GM12878 (cell line): ENCODE data around the gene DHX16. TPM values are rescaled to one million over a fixed set of nuclear protein-coding genes. Genes with fewer than 3 reads are reported as not detected.
"Not testable (repeated sequence)": the region's sequence is repeated elsewhere in the genome, so short reads cannot be mapped to it uniquely, and the experiment has no call there.

ENCODE experiments used
- ATAC-seq: fragments of 200-7000 bp; cut with Tn5 transposase; 3 replicates; pipeline ENCODE4 v1.9.1; 2020; ENCODE audit warnings: mild to moderate bottlenecking, moderate library complexity
- BruUV-seq: library from RNA; stranded (reverse); fragments of 400-500 nt; replicated peaks from 2 replicates; lab custom pipeline; 2021; lab: Mats Ljungman, UMichigan
- CTCF ChIA-PET: fragments of 300-600 bp; sonication (Branson Sonifier 250); formaldehyde crosslinking; extraction: SDS; loops from one replicate; lab custom pipeline; 2021; ENCODE audit warnings: inconsistent platforms; lab: Yijun Ruan, JAX
- POLR2A ChIA-PET: fragments of 350-600 bp; formaldehyde crosslinking; extraction: SDS; loops from one replicate; lab custom pipeline; 2021; ENCODE audit warnings: inconsistent platforms; lab: Charles Lee
- RAD21 ChIA-PET: fragments of 300-600 bp; sonication (Branson Sonifier 250); formaldehyde crosslinking; loops from one replicate; lab custom pipeline; 2023; ENCODE audit warnings: antibody characterized with exemption; ENCODE audit not compliant: unreplicated experiment; lab: Charles Lee
- SMC1A ChIA-PET: fragments of 300-600 bp; sonication (Branson Sonifier 250); formaldehyde crosslinking; loops from one replicate; lab custom pipeline; 2023; ENCODE audit not compliant: unreplicated experiment, uncharacterized antibody; lab: Charles Lee
- DNase-seq: peaks from one replicate; pipeline ENCODE4 v3.0.0-alpha.2; 2011; ENCODE audit warnings: low read depth, low spot score
- FAIRE-seq: peaks from 3 replicates; lab custom pipeline; 2011; peaks lifted over from hg19 to GRCh38; lab: Jason Lieb, UNC
- H2AFZ ChIP-seq: 2 replicates; pipeline ENCODE4 v1.6.0; 2011; ENCODE audit warnings: low read depth, low read length, control low read depth; ENCODE audit not compliant: control insufficient read depth
- H3K27ac ChIP-seq: 2 replicates; pipeline ENCODE4 v1.5.1; 2011; ENCODE audit warnings: control low read depth; ENCODE audit not compliant: control insufficient read depth, insufficient read depth
- H3K27me3 ChIP-seq, 2 experiments: replicated peaks in 1 of 2; 2 replicates each; pipeline versions ENCODE4 v1.6.0 to v1.6.1; 2011; ENCODE audit warnings: low read length in 1 of 2; ENCODE audit not compliant: control insufficient read depth in 2 of 2, insufficient read depth in 2 of 2
- H3K36me3 ChIP-seq, 2 experiments: 2 replicates each; pipeline ENCODE4 v1.5.1; 2011; ENCODE audit warnings: low read length in 1 of 2; ENCODE audit not compliant: control insufficient read depth in 2 of 2, insufficient read depth in 2 of 2
- H3K4me1 ChIP-seq: 2 replicates; pipeline ENCODE4 v1.6.1; 2011; ENCODE audit warnings: mild to moderate bottlenecking, low read length, moderate library complexity, mixed read lengths; ENCODE audit not compliant: control insufficient read depth, insufficient read depth
- H3K4me2 ChIP-seq: 2 replicates; pipeline ENCODE4 v1.6.0; 2011; ENCODE audit warnings: control low read depth; ENCODE audit not compliant: control insufficient read depth, insufficient read depth
- H3K4me3 ChIP-seq: fragments of 200-600 bp; sonication (generic); 2 replicates; pipeline ENCODE4 v1.5.1; 2016
- H3K79me2 ChIP-seq: 2 replicates; pipeline ENCODE4 v1.6.0; 2011; ENCODE audit warnings: low read length; ENCODE audit not compliant: control insufficient read depth, insufficient read depth
- H3K9ac ChIP-seq: 2 replicates; pipeline ENCODE4 v1.8.0; 2011; ENCODE audit warnings: low read length, control low read depth, mixed read lengths; ENCODE audit not compliant: control insufficient read depth, insufficient read depth
- H3K9me3 ChIP-seq: replicated peaks from 3 replicates; pipeline ENCODE4 v1.5.1; 2011; ENCODE audit warnings: mild to moderate bottlenecking, low read length; ENCODE audit not compliant: control insufficient read depth, insufficient read depth
- H4K20me1 ChIP-seq: 2 replicates; pipeline ENCODE4 v1.6.0; 2011; ENCODE audit not compliant: control insufficient read depth, insufficient read depth
- ATF7 ChIP-seq: fragments of 450-650 bp; IDR thresholded peaks from 2 replicates; pipeline ENCODE4 v1.6.1; 2016; ENCODE audit warnings: low read depth, mild to moderate bottlenecking
- JUNB ChIP-seq: IDR thresholded peaks from 2 replicates; pipeline ENCODE4 v1.6.1; 2016; ENCODE audit warnings: antibody characterized with exemption, mild to moderate bottlenecking
- MYC ChIP-seq: IDR thresholded peaks from 2 replicates; pipeline ENCODE4 v1.6.1; 2011; ENCODE audit warnings: mild to moderate bottlenecking, low read length, moderate library complexity, inconsistent platforms; ENCODE audit not compliant: insufficient read depth, insufficient replicate concordance, insufficient read length, severe bottlenecking
- WGBS: methylation state at CpG from one replicate; pipeline ENCODE4 v1.1.6; 2016; ENCODE audit warnings: low lambda C conversion rate; ENCODE audit not compliant: insufficient replicate concordance, insufficient coverage; ENCODE audit errors: missing lambda C conversion rate; 5-methylcytosine and 5-hydroxymethylcytosine counted together
- in situ Hi-C: fragments of 300-500 bp; cut with MboI; formaldehyde crosslinking; loops from 9 replicates; pipeline ENCODE4 v1.14.3; 2018; ENCODE audit warnings: mixed read lengths
- intact Hi-C: fragments of 100-400 bp; cut with micrococcal nuclease; formaldehyde crosslinking; loops from one replicate; pipeline ENCODE4 v1.14.2; 2022; ENCODE audit not compliant: unreplicated experiment
- polyA plus RNA-seq, 11 experiments: library from polyadenylated mRNA; depleted of rRNA in 4 of 11; unstranded in 6 of 11; stranded (reverse) in 5 of 11; fragments of >200 nt; fragmentation: Nextera tagmentation in 4 of 11; fragmentation: Illumina TruSeq in 1 of 11; extraction: Ambion mirVana in 4 of 11; extraction: Trizol in 1 of 11; gene quantifications; 1 replicate in 1 of 11; 2 replicates in 10 of 11; pipeline versions ENCODE4 v1.2.1 to v1.2.3, GENCODE V29; 2011 to 2016; ENCODE audit warnings: inconsistent platforms in 2 of 11, missing spikeins in 2 of 11, low read depth in 1 of 11
- total RNA-seq, 4 experiments: library from RNA; depleted of rRNA in 3 of 4; stranded (reverse); fragments of >200 nt in 3 of 4; fragmentation: Illumina TruSeq in 1 of 4; extraction: Trizol in 1 of 4; gene quantifications; 2 replicates each; pipeline versions ENCODE4 v1.2.1 to v1.2.3, GENCODE V29; 2013 to 2021

DHX16 gene
- total and polyA plus RNA-seq, 10 of the 15 experiments (the other 5 are each of a cell fraction or from before 2014, with no cell fraction given): 10.1 to 41.4 (median 38.3) TPM

GRCh38 chr6:30666300-30666699 lies 6.5 kb downstream of the DHX16 start:
- ATAC-seq, H3K4me2 ChIP-seq, H3K9ac ChIP-seq, H4K20me1 ChIP-seq, in situ Hi-C loops, intact Hi-C loops, H3K27me3 ChIP-seq, H3K4me3 ChIP-seq, H3K79me2 ChIP-seq, H2AFZ ChIP-seq, POLR2A ChIA-PET, FAIRE-seq, RAD21 ChIA-PET, H3K9me3 ChIP-seq, BruUV-seq, DNase-seq, H3K27ac ChIP-seq, SMC1A ChIA-PET, H3K4me1 ChIP-seq: not testable (repeated sequence)
- peaks cover 17 to 21% of the 10 kb centered on the region in 2 experiments for H3K36me3 ChIP-seq
- WGBS: 39% methylated on average over 2 of the region's 2 CpGs
- CTCF ChIA-PET: interaction anchor here (0.7 kb wide), 1 partner anchor 32 kb away, joined by 3 read pairs; no protein-coding TSS in a partner anchor
- TF ChIP-seq JUNB (peak; percentile 11; the same call in 1 of the 2 replicates), ATF7 (0 out of 2 replicates have a peak, but pooled peaks have one; percentile 40)

- TSS peak; percentile 22 for BruUV-seq
- H3K9me3 ChIP-seq: no peaks in the 10 kb centered on the region
- H3K27me3 ChIP-seq: no peaks in the 10 kb centered on the region
- FAIRE-seq (no peak), ATAC-seq (no peak), DNase-seq (no peak)
- H3K79me2 ChIP-seq: no peaks in the 10 kb centered on the region
- no peak overlapping the region for H3K9ac ChIP-seq
- H3K36me3 ChIP-seq: peaks cover 20 to 24% of the 10 kb centered on the region in 2 experiments
- ChIA-PET SMC1A (no interaction called here), POLR2A (interaction anchor here (0.6 to 1.2 kb wide), 2 partner anchors 52 to 294 kb away, joined by 3 to 4 read pairs; no protein-coding TSS in a partner anchor), CTCF (interaction anchor here (0.8 to 1.4 kb wide), 4 partner anchors 54 to 183 kb away, joined by 3 to 4 read pairs (median 3); no protein-coding TSS in a partner anchor), RAD21 (interaction anchor here (0.9 kb wide), 1 partner anchor 67 kb away, joined by 3 read pairs; no protein-coding TSS in a partner anchor)
- H3K4me2 ChIP-seq: no peak overlapping the region
- in situ Hi-C loops (no loop called here), intact Hi-C loops (no loop called here)
- H2AFZ ChIP-seq: no peak overlapping the region
- H3K4me3 ChIP-seq: no peak overlapping the region
- H3K4me1 ChIP-seq: no peaks in the 10 kb centered on the region
- no peak overlapping the region for H3K27ac ChIP-seq
- whole genome bisulfite sequencing: 95% methylated on average over 34 of the region's 34 CpGs
- no peak for TF ChIP-seq MYC
- H4K20me1 ChIP-seq: no peaks in the 10 kb centered on the region
Measured at GRCh38 chr6:30664994-30665767, 7.6 kb downstream of the DHX16 start.

- ATAC-seq, H3K9ac ChIP-seq, H3K4me3 ChIP-seq, H4K20me1 ChIP-seq, in situ Hi-C loops, H3K27ac ChIP-seq, FAIRE-seq, H3K79me2 ChIP-seq, DNase-seq, H3K27me3 ChIP-seq, H3K4me1 ChIP-seq, H3K4me2 ChIP-seq, H2AFZ ChIP-seq, H3K9me3 ChIP-seq, RAD21 ChIA-PET, BruUV-seq, CTCF ChIA-PET, SMC1A ChIA-PET, intact Hi-C loops: not testable (repeated sequence)
- H3K36me3 ChIP-seq: peaks cover 35 to 41% of the 10 kb centered on the region in 2 experiments
- WGBS: 86% methylated on average over 5 of the region's 5 CpGs
- POLR2A ChIA-PET: interaction anchor here (0.7 kb wide), 1 partner anchor 17 kb away, joined by 4 read pairs; no protein-coding TSS in a partner anchor
Measured at GRCh38 chr6:30657922-30658321, 14.9 kb downstream of the DHX16 start.
